GM10248 (cell line): Measurements from ENCODE around the gene PPM1D.

ENCODE experiments used
- CTCF ChIA-PET: fragments of 300-600 bp; sonication (Branson Sonifier 250); formaldehyde crosslinking; extraction: SDS; loops from one replicate; lab custom pipeline; 2021; ENCODE audit warnings: antibody characterized with exemption; lab: Yijun Ruan, JAX
- POLR2A ChIA-PET: fragments of 350-650 bp; sonication (Branson Sonifier 250); formaldehyde crosslinking; extraction: SDS; loops from one replicate; lab custom pipeline; 2020; ENCODE audit warnings: antibody characterized with exemption; lab: Yijun Ruan, JAX
- DNase-seq: peaks from one replicate; pipeline ENCODE4 v3.0.0; 2012; ENCODE audit errors: extremely low spot score
- CTCF ChIP-seq: IDR thresholded peaks from 2 replicates; pipeline ENCODE4 v1.5.1; 2012; ENCODE audit warnings: mild to moderate bottlenecking, low read depth; ENCODE audit errors: extremely low read depth, missing control alignments, control extremely low read depth

The PPM1D gene

GRCh38 chr17:60559995-60560859 lies 39.8 kb upstream of the PPM1D start:
- POLR2A ChIA-PET: no interaction called here
- CTCF ChIA-PET: interaction anchor here (3.7 kb wide), 1 partner anchor 9 kb away, joined by 18 read pairs; no protein-coding TSS in a partner anchor
- no peak for DNase-seq
- TF ChIP-seq CTCF: no peak

- no peak for TF ChIP-seq CTCF
- ChIA-PET POLR2A (no interaction called here), CTCF (interaction anchor here (3.7 kb wide), 1 partner anchor 9 kb away, joined by 18 read pairs; no protein-coding TSS in a partner anchor)
- no peak for DNase-seq
Measured at GRCh38 chr17:60560860-60561257, 39.1 kb upstream of the PPM1D start.

GRCh38 chr17:60562421-60562820 lies 37.6 kb upstream of the PPM1D start:
- POLR2A ChIA-PET: no interaction called here
- no peak for TF ChIP-seq CTCF
- no peak for DNase-seq
- CTCF ChIA-PET: interaction anchor here (1.1 to 1.3 kb wide), 5 partner anchors 11 to 420 kb away, joined by 3 to 4 read pairs (median 3); no protein-coding TSS in a partner anchor

- DNase-seq: no peak
- POLR2A ChIA-PET: no interaction called here
- TF ChIP-seq CTCF: no peak
- CTCF ChIA-PET: interaction anchor here (1.2 to 2.6 kb wide), 3 partner anchors 12 to 422 kb away, joined by 3 to 9 read pairs (median 3); no protein-coding TSS in a partner anchor
Measured at GRCh38 chr17:60563743-60564142, 36.2 kb upstream of the PPM1D start.

- POLR2A ChIA-PET: no interaction called here
Measured at GRCh38 chr17:60565233-60565632, 34.8 kb upstream of the PPM1D start.

More at GRCh38 chr17:60565233-60565632, 34.8 kb upstream of the PPM1D start:
- no peak for TF ChIP-seq CTCF
- no peak for DNase-seq
- CTCF ChIA-PET: interaction anchor here (0.9 to 2.6 kb wide), 4 partner anchors 10 to 423 kb away, joined by 3 to 9 read pairs (median 3); no protein-coding TSS in a partner anchor
